H1 (cell line): Measurements from ENCODE around the gene UNC93A. TPM values are rescaled to one million over a fixed set of nuclear protein-coding genes. Genes with fewer than 3 reads are reported as not detected.
"Not testable (repeated sequence)": the region's sequence is repeated elsewhere in the genome, so short reads cannot be mapped to it uniquely, and the experiment has no call there.

ENCODE experiments used
- CTCF ChIA-PET: fragments of 300-600 bp; sonication (Branson Sonifier 250); formaldehyde crosslinking; loops from one replicate; lab custom pipeline; 2021; ENCODE audit not compliant: partially characterized antibody; lab: Charles Lee
- POLR2A ChIA-PET: fragments of 300-600 bp; sonication (Branson Sonifier 250); formaldehyde crosslinking; loops from one replicate; lab custom pipeline; 2021; ENCODE audit warnings: inconsistent platforms; ENCODE audit not compliant: partially characterized antibody; lab: Charles Lee
- DNase-seq, 2 experiments: peaks; one replicate each; pipeline versions ENCODE4 v3.0.0 to v3.0.0-alpha.2; 2010 to 2022; ENCODE audit warnings: low spot score in 2 of 2, low read depth in 1 of 2, mixed read lengths in 1 of 2
- FAIRE-seq: peaks from 2 replicates; lab custom pipeline; 2011; peaks lifted over from hg19 to GRCh38; lab: Jason Lieb, UNC
- H2AFZ ChIP-seq: 2 replicates; pipeline ENCODE4 v1.8.1; 2012; ENCODE audit warnings: low read length, inconsistent platforms
- H2AK5ac ChIP-seq: 2 replicates; pipeline ENCODE4 v1.6.1; 2013; ENCODE audit warnings: low read depth, low read length
- H2BK120ac ChIP-seq: replicated peaks from 2 replicates; pipeline ENCODE3; 2013; ENCODE audit warnings: low read depth, low read length, inconsistent platforms
- H2BK12ac ChIP-seq: 2 replicates; pipeline ENCODE4 v1.6.1; 2013; ENCODE audit warnings: low read depth, low read length
- H2BK15ac ChIP-seq: 2 replicates; pipeline ENCODE4 v1.6.1; 2013; ENCODE audit warnings: low read length
- H2BK20ac ChIP-seq: 2 replicates; pipeline ENCODE4 v1.6.1; 2013; ENCODE audit warnings: low read length
- H2BK5ac ChIP-seq: 2 replicates; pipeline ENCODE4 v1.6.1; 2013; ENCODE audit warnings: low read depth, low read length
- H3K14ac ChIP-seq: 2 replicates; pipeline ENCODE4 v1.6.1; 2013; ENCODE audit warnings: inconsistent platforms; ENCODE audit not compliant: insufficient read length
- H3K18ac ChIP-seq: 2 replicates; pipeline ENCODE4 v1.6.1; 2013; ENCODE audit warnings: low read length; ENCODE audit errors: extremely low read depth
- H3K23ac ChIP-seq: 2 replicates; pipeline ENCODE4 v1.6.1; 2013; ENCODE audit warnings: inconsistent platforms; ENCODE audit not compliant: insufficient read length
- H3K23me2 ChIP-seq: 2 replicates; pipeline ENCODE4 v1.6.1; 2013; ENCODE audit warnings: low read depth, low read length
- H3K27ac ChIP-seq: 2 replicates; pipeline ENCODE4 v1.6.1; 2011; ENCODE audit warnings: low read depth, low read length, inconsistent platforms
- H3K27me3 ChIP-seq, 4 experiments: replicated peaks in 1 of 4; 1 replicate in 1 of 4; 2 replicates in 3 of 4; pipeline versions ENCODE4 v1.6.1 to v1.8.1; 2011 to 2013; ENCODE audit warnings: low read length in 3 of 4, mild to moderate bottlenecking in 3 of 4, inconsistent platforms in 2 of 4, mixed read lengths in 2 of 4, moderate library complexity in 1 of 4; ENCODE audit not compliant: control insufficient read depth in 3 of 4, insufficient read depth in 3 of 4; ENCODE audit errors: extremely low read depth in 1 of 4
- H3K36me3 ChIP-seq, 4 experiments: 2 replicates each; pipeline versions ENCODE4 v1.6.1 to v1.8.1; 2011 to 2013; ENCODE audit warnings: mild to moderate bottlenecking in 4 of 4, low read length in 3 of 4, moderate library complexity in 2 of 4, control low read depth in 1 of 4, inconsistent platforms in 1 of 4; ENCODE audit not compliant: insufficient read depth in 4 of 4, control insufficient read depth in 2 of 4
- H3K4ac ChIP-seq: replicated peaks from 2 replicates; pipeline ENCODE3; 2013; ENCODE audit warnings: low read length, low read depth, mixed read lengths, inconsistent platforms; ENCODE audit not compliant: insufficient read length
- H3K4me1 ChIP-seq, 4 experiments: replicated peaks in 1 of 4; 1 replicate in 1 of 4; 2 replicates in 3 of 4; pipeline versions ENCODE4 v1.6.1 to v1.8.1; 2011 to 2013; ENCODE audit warnings: low read length in 3 of 4, inconsistent platforms in 2 of 4, mixed read lengths in 1 of 4; ENCODE audit not compliant: insufficient read depth in 4 of 4, control insufficient read depth in 3 of 4
- H3K4me2 ChIP-seq, 2 experiments: 2 replicates each; pipeline versions ENCODE4 v1.6.1 to v1.8.1; 2011 to 2013; ENCODE audit warnings: low read depth in 2 of 2, low read length in 2 of 2, control low read depth in 1 of 2, inconsistent platforms in 1 of 2, mild to moderate bottlenecking in 1 of 2; ENCODE audit not compliant: insufficient read depth in 1 of 2
- H3K4me3 ChIP-seq, 4 experiments: fragments of 200-600, 300-600 bp in 1 of 4; sonication (generic), shearing (Covaris generic), sonication (Bioruptor Twin) in 1 of 4; 2 replicates each; pipeline versions ENCODE4 v1.5.1 to v1.8.1; 2011 to 2016; ENCODE audit warnings: low read length in 4 of 4, low read depth in 3 of 4, control low read depth in 2 of 4, inconsistent platforms in 2 of 4, mild to moderate bottlenecking in 2 of 4, mixed read lengths in 1 of 4, moderate library complexity in 1 of 4; ENCODE audit not compliant: insufficient read depth in 2 of 4; ENCODE audit errors: extremely low read depth in 1 of 4
- H3K56ac ChIP-seq: replicated peaks from 2 replicates; pipeline ENCODE3; 2013; ENCODE audit warnings: low read depth, mild to moderate bottlenecking, mixed read lengths, low read length, inconsistent platforms; ENCODE audit not compliant: insufficient read length
- H3K79me1 ChIP-seq: 2 replicates; pipeline ENCODE4 v1.6.1; 2013; ENCODE audit warnings: low read depth, low read length, control low read depth
- H3K79me2 ChIP-seq, 2 experiments: 2 replicates each; pipeline versions ENCODE4 v1.6.1 to v1.8.1; 2012 to 2013; ENCODE audit warnings: low read length in 2 of 2, mild to moderate bottlenecking in 2 of 2, inconsistent platforms in 1 of 2; ENCODE audit not compliant: insufficient read depth in 2 of 2, control insufficient read depth in 1 of 2
- H3K9ac ChIP-seq, 4 experiments: replicated peaks in 1 of 4; 1 replicate in 1 of 4; 2 replicates in 3 of 4; pipeline versions ENCODE4 v1.6.1 to v1.8.1; 2011 to 2013; ENCODE audit warnings: low read depth in 3 of 4, low read length in 3 of 4, control low read depth in 2 of 4, mild to moderate bottlenecking in 2 of 4, moderate library complexity in 2 of 4, inconsistent platforms in 1 of 4; ENCODE audit errors: extremely low read depth in 1 of 4
- H3K9me3 ChIP-seq, 2 experiments: 2 replicates each; pipeline versions ENCODE4 v1.6.1 to v1.8.1; 2012 to 2013; ENCODE audit warnings: mild to moderate bottlenecking in 2 of 2, moderate library complexity in 2 of 2, control low read depth in 1 of 2, inconsistent platforms in 1 of 2, low read depth in 1 of 2, low read length in 1 of 2, mixed read lengths in 1 of 2; ENCODE audit not compliant: insufficient read depth in 2 of 2
- H4K20me1 ChIP-seq, 2 experiments: replicated peaks in 1 of 2; 2 replicates each; pipeline versions ENCODE3 to v1.8.1; 2011 to 2013; ENCODE audit warnings: inconsistent platforms in 2 of 2, low read length in 2 of 2, mild to moderate bottlenecking in 1 of 2; ENCODE audit not compliant: insufficient read depth in 2 of 2, control insufficient read depth in 1 of 2
- H4K5ac ChIP-seq: 2 replicates; pipeline ENCODE4 v1.6.1; 2013; ENCODE audit warnings: low read length, low read depth, mixed read lengths, inconsistent platforms; ENCODE audit not compliant: insufficient read length
- H4K8ac ChIP-seq: 2 replicates; pipeline ENCODE4 v1.8.0; 2013; ENCODE audit warnings: mild to moderate bottlenecking, moderate library complexity, low read length, inconsistent platforms; ENCODE audit not compliant: insufficient read depth; ENCODE audit errors: extremely low read depth
- H4K91ac ChIP-seq: replicated peaks from 2 replicates; pipeline ENCODE3; 2013; ENCODE audit warnings: low read length, mixed read lengths, inconsistent platforms; ENCODE audit not compliant: insufficient read length
- WGBS, 2 experiments: shearing (Covaris generic) in 1 of 2; methylation state at CpG; one replicate each; pipeline versions ENCODE4 v1.1.6 to v1.1.7; 2013 to 2015; ENCODE audit warnings: low lambda C conversion rate in 2 of 2, mixed read lengths in 2 of 2, inconsistent platforms in 1 of 2, low coverage in 1 of 2, missing lambda C conversion rate in 1 of 2; ENCODE audit not compliant: insufficient replicate concordance in 2 of 2, insufficient coverage in 1 of 2, insufficient read length in 1 of 2; ENCODE audit errors: extremely low coverage in 1 of 2, missing lambda C conversion rate in 1 of 2; 5-methylcytosine and 5-hydroxymethylcytosine counted together
- polyA plus RNA-seq, 7 experiments: library from polyadenylated mRNA; depleted of rRNA in 3 of 7; stranded (reverse) in 5 of 7; unstranded in 2 of 7; fragments of >200 nt in 5 of 7; fragments of 200-250 nt in 2 of 7; gene quantifications; 1 replicate in 5 of 7; 2 replicates in 1 of 7; 4 replicates in 1 of 7; pipeline versions ENCODE4 v1.2.1 to v1.2.3, GENCODE V29; 2011 to 2013; ENCODE audit warnings: missing spikeins in 2 of 7, mixed read lengths in 2 of 7
- total RNA-seq: library from RNA; stranded (reverse); fragmentation: NEBNext Ultra II Directional; extraction: Animal tissue kit (Norgen Biotek cat#: 25700); gene quantifications from 2 replicates; pipeline ENCODE4 v1.2.1, GENCODE V29; 2021

The UNC93A gene
- total and polyA plus RNA-seq, 2 of the 8 experiments (the other 6 are each of a cell fraction or from before 2014, with no cell fraction given) = 0.39 TPM; not detected in 1

GRCh38 chr6:167242511-167243051, 48.5 kb upstream of the UNC93A start:
- not testable (repeated sequence) for H4K5ac ChIP-seq, H3K9me3 ChIP-seq, H3K4me2 ChIP-seq, H3K27me3 ChIP-seq, FAIRE-seq, H3K23ac ChIP-seq, H2AFZ ChIP-seq, H3K18ac ChIP-seq, H3K23me2 ChIP-seq, DNase-seq, H3K56ac ChIP-seq, H3K9ac ChIP-seq, H3K4me3 ChIP-seq, H3K14ac ChIP-seq, H2BK120ac ChIP-seq, H3K79me1 ChIP-seq, H3K27ac ChIP-seq, H4K91ac ChIP-seq, H3K79me2 ChIP-seq, H4K8ac ChIP-seq, H4K20me1 ChIP-seq, H3K4ac ChIP-seq
- ChIA-PET CTCF (interaction anchor here (1.0 to 1.6 kb wide), 2 partner anchors 50 to 107 kb away, joined by 3 read pairs; no protein-coding TSS in a partner anchor), POLR2A (interaction anchor here (0.7 kb wide), 1 partner anchor 33 kb away, joined by 3 read pairs; no protein-coding TSS in a partner anchor)
- WGBS, 2 experiments = 94% methylated on average over 6 of the region's 6 CpGs; no CpG with 5 or more reads in 1 of the 2 experiments
- Histone ChIP-seq H2BK20ac (peak overlapping the region; percentile 97; the same call in 1 of the 2 replicates), H3K36me3 (peaks cover 0 to 18% (median 3%) of the 10 kb centered on the region in 4 experiments; a peak in 4 of 8 replicates), H2BK12ac (peak overlapping the region; percentile 75; the same call in 1 of the 2 replicates), H2AK5ac (peak overlapping the region; percentile 75; the same call in 1 of the 2 replicates), H3K4me1 (peaks cover 13 to 41% (median 33%) of the 10 kb centered on the region in 4 experiments), H2BK15ac (peak overlapping the region; percentile 81; the same call in 1 of the 2 replicates), H2BK5ac (peak overlapping the region; percentile 39; the same call in 1 of the 2 replicates)
